HL-60/S4 (cell line): ENCODE measurements around the gene GPRC5B.

ENCODE experiments used
- in situ Hi-C: fragments of 300-500 bp; cut with MboI; formaldehyde crosslinking; loops from 2 replicates; pipeline ENCODE4 v1.14.3; 2022; ENCODE audit warnings: low sequenced_read_pairs

GPRC5B gene

GRCh38 chr16:19829844-19830692 lies 54.6 kb downstream of the GPRC5B start:
- in situ Hi-C loops: no loop called here

GRCh38 chr16:19824216-19824615 lies 60.4 kb downstream of the GPRC5B start:
- in situ Hi-C loops: no loop called here

- in situ Hi-C loops: no loop called here
Observed at GRCh38 chr16:19823322-19823721, 61.3 kb downstream of the GPRC5B start.

GRCh38 chr16:19822533-19822932 lies 62.1 kb downstream of the GPRC5B start:
- in situ Hi-C loops: no loop called here

- in situ Hi-C loops: no loop called here
Observed at GRCh38 chr16:19817875-19818274, 66.8 kb downstream of the GPRC5B start.

- in situ Hi-C loops: no loop called here
Observed at GRCh38 chr16:19817122-19817521, 67.5 kb downstream of the GPRC5B start.

- in situ Hi-C loops: no loop called here
Observed at GRCh38 chr16:19815418-19815817, 69.2 kb downstream of the GPRC5B start.

- in situ Hi-C loops: no loop called here
Observed at GRCh38 chr16:19812986-19813385, 71.7 kb downstream of the GPRC5B start.

GRCh38 chr16:19810817-19811731 lies 73.6 kb downstream of the GPRC5B start:
- in situ Hi-C loops: no loop called here

- in situ Hi-C loops: no loop called here
Observed at GRCh38 chr16:19809693-19810092, 75.0 kb downstream of the GPRC5B start.

GRCh38 chr16:19809121-19809635 lies 75.5 kb downstream of the GPRC5B start:
- in situ Hi-C loops: no loop called here

- in situ Hi-C loops: no loop called here
Observed at GRCh38 chr16:19808061-19808641, 76.5 kb downstream of the GPRC5B start.
